Stimulated activated CD4-positive, alpha-beta T cell treated with anti-CD3 and anti-CD28 coated beads, Interleukin-2, amount 100 ng/mL, for 24 hours (primary cell): ENCODE data around the gene EEA1.
A peak's percentile ranks its signal among the peaks of the same experiment; 100 is the strongest.

Source experiments
- DNase-seq, 2 donors: peaks; one replicate each; pipeline ENCODE4 v3.0.0-alpha.2; 2020

Gene EEA1

GRCh38 chr12:92933606-92934005, 4.5 kb upstream of the EEA1 start:
- DNase-seq, result no peak

- DNase-seq, result no peak
These were observed 1.3 kb upstream of the EEA1 start for GRCh38 chr12:92930421-92930820.

GRCh38 chr12:92929983-92930382, 888 bp upstream of the EEA1 start:
- no peak for DNase-seq

- peak; percentile 62 to 72 for DNase-seq
These were observed 604 bp downstream of the EEA1 start for GRCh38 chr12:92928421-92928961.

- DNase-seq, result no peak
These were observed 1.4 kb downstream of the EEA1 start for GRCh38 chr12:92927436-92928281.

GRCh38 chr12:92927055-92927435, 2.0 kb downstream of the EEA1 start:
- DNase-seq, result peak; percentile 49 to 65

- DNase-seq, result no peak
These were observed 2.5 kb downstream of the EEA1 start for GRCh38 chr12:92926549-92926948.

- DNase-seq, result no peak
These were observed 7.2 kb downstream of the EEA1 start for GRCh38 chr12:92921877-92922276.

GRCh38 chr12:92915365-92915764, 13.7 kb downstream of the EEA1 start:
- DNase-seq, result no peak

- no peak for DNase-seq
These were observed 14.9 kb downstream of the EEA1 start for GRCh38 chr12:92914170-92914569.

- no peak for DNase-seq
These were observed 16.4 kb downstream of the EEA1 start for GRCh38 chr12:92912672-92913071.

- DNase-seq, result no peak
These were observed 17.0 kb downstream of the EEA1 start for GRCh38 chr12:92912052-92912451.

GRCh38 chr12:92911339-92911738, 17.8 kb downstream of the EEA1 start:
- no peak for DNase-seq

GRCh38 chr12:92908108-92908507, 21.0 kb downstream of the EEA1 start:
- DNase-seq, result no peak

- DNase-seq, result no peak
These were observed 23.1 kb downstream of the EEA1 start for GRCh38 chr12:92905811-92906554.

- DNase-seq, result no peak
These were observed 23.8 kb downstream of the EEA1 start for GRCh38 chr12:92905258-92905810.

GRCh38 chr12:92900941-92901340, 28.2 kb downstream of the EEA1 start:
- no peak for DNase-seq

- no peak for DNase-seq
These were observed 29.6 kb downstream of the EEA1 start for GRCh38 chr12:92899386-92900001.

GRCh38 chr12:92898755-92899154, 30.3 kb downstream of the EEA1 start:
- no peak for DNase-seq

GRCh38 chr12:92897844-92898243, 31.3 kb downstream of the EEA1 start:
- DNase-seq, result no peak

GRCh38 chr12:92890601-92891106, 38.4 kb downstream of the EEA1 start:
- no peak for DNase-seq

GRCh38 chr12:92886131-92886530, 43.0 kb downstream of the EEA1 start:
- no peak for DNase-seq
